Smooth muscle cell of trachea (primary cell): ENCODE measurements around the gene TAF5L. TPM values are rescaled to one million over a fixed set of nuclear protein-coding genes. Genes with fewer than 3 reads are reported as not detected.

Source experiments
- total RNA-seq: library from RNA; depleted of rRNA; stranded (reverse); fragments of >200 nt; gene quantifications from 2 replicates; pipeline ENCODE4 v1.2.1, GENCODE V29; 2014

The TAF5L gene
- total RNA-seq = 13.5 and 14.4 TPM in 2 replicates

GRCh38 chr1:229625915-229626831, at the start of gene TAF5L, which contains the start of gene URB2:
Gene TAF5L (minus strand): TSS chr1:229626122. CDS start chr1:229614482, 11,640 bp downstream.
Gene URB2 (plus strand): TSS chr1:229626247. CDS start chr1:229627634, 1,387 bp downstream.

GRCh38 chr1:229558460-229559335, 67.2 kb downstream of the TAF5L start, which contains the start of gene ABCB10:
Gene ABCB10 (minus strand): TSS chr1:229558707. CDS start chr1:229558652, 55 bp downstream.

Other genes starting within 250 kb of the TAF5L start
- not detected in 2 replicates for gene ACTA1, start 192.0 kb downstream of the TAF5L start, total RNA-seq
- gene NUP133, start 117.8 kb downstream of the TAF5L start, total RNA-seq = 42.2 and 54.6 TPM in 2 replicates
- 13.4 and 18.6 TPM in 2 replicates for gene ABCB10, start 67.4 kb downstream of the TAF5L start, total RNA-seq
- gene URB2, start 125 bp upstream of the TAF5L start, total RNA-seq = 6.0 and 8.1 TPM in 2 replicates